Upper lobe of right lung (tissue), 1 donor: Measurements from ENCODE around the gene DPP10. TPM values are rescaled to one million over a fixed set of nuclear protein-coding genes. Genes with fewer than 3 reads are reported as not detected.

ENCODE experiments used
- ATAC-seq: fragments of 200-7000 bp; cut with Tn5 transposase; one replicate; pipeline ENCODE4 v1.9.1; 2020; ENCODE audit warnings: mild to moderate bottlenecking, moderate library complexity
- DNase-seq: peaks from one replicate; pipeline ENCODE4 v3.0.0-alpha.2; 2020
- H3K27ac ChIP-seq: fragments of 200-600 bp; one replicate; pipeline ENCODE4 v1.8.0; 2022
- H3K27me3 ChIP-seq: fragments of 200-600 bp; one replicate; pipeline ENCODE4 v1.8.0; 2022; ENCODE audit warnings: mild to moderate bottlenecking
- H3K36me3 ChIP-seq: fragments of 200-600 bp; one replicate; pipeline ENCODE4 v1.8.0; 2022
- H3K4me1 ChIP-seq: fragments of 200-600 bp; one replicate; pipeline ENCODE4 v1.8.0; 2022
- H3K4me3 ChIP-seq: fragments of 200-600 bp; one replicate; pipeline ENCODE4 v1.8.0; 2022; ENCODE audit warnings: mild to moderate bottlenecking
- H3K9me3 ChIP-seq: fragments of 200-600 bp; one replicate; pipeline ENCODE4 v1.8.0; 2022
- intact Hi-C: fragments of 100-400 bp; cut with DNase I; formaldehyde crosslinking; loops from one replicate; pipeline ENCODE4 v1.11.0; 2022
- total RNA-seq: library from RNA; stranded (reverse); fragmentation: NEBNext Ultra II Directional; extraction: Animal tissue kit (Norgen Biotek cat#: 25700); gene quantifications from one replicate; pipeline ENCODE4 v1.2.1, GENCODE V29; 2021
- TF ChIP-seq, protein P1 (sequence below): fragments of 200-600 bp; IDR thresholded peaks from one replicate; pipeline ENCODE4 v1.8.0; 2022; ENCODE audit warnings: antibody characterized with exemption
- donor health status: DM: no; HTN: yes; CAD: no; lungs with severe emphysema.

Gene DPP10
- total RNA-seq, 1 donor from 2014 or later = 1.0 TPM

DNA sequence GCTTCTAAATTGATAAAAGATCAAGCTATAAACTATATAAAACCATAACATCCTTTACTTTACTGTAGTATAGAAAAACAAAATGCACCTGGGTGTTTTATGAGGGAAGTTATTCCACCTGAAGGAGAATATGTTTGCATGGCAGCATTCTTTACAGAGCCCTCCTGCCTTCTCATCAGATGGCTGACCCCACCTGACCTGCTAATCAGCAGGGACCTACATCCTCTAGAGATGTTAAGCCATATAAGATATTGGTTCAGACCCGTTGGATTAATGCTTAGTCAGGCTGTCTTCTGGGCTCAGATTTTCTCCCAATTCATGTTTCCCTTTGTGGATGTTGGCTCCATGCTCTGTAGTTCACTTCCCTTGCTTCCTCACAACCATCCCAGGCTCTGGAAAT lies 414.8 kb downstream of the DPP10 start:
- ATAC-seq (no peak), DNase-seq (no peak)
- Histone ChIP-seq H3K4me3 (no peak overlapping the region), H3K36me3 (no peaks in the 10 kb centered on the region), H3K4me1 (no peaks in the 10 kb centered on the region), H3K27ac (no peak overlapping the region), H3K27me3 (no peaks in the 10 kb centered on the region), H3K9me3 (no peaks in the 10 kb centered on the region)
- intact Hi-C loops = no loop called here
- TF ChIP-seq, protein P1, sequence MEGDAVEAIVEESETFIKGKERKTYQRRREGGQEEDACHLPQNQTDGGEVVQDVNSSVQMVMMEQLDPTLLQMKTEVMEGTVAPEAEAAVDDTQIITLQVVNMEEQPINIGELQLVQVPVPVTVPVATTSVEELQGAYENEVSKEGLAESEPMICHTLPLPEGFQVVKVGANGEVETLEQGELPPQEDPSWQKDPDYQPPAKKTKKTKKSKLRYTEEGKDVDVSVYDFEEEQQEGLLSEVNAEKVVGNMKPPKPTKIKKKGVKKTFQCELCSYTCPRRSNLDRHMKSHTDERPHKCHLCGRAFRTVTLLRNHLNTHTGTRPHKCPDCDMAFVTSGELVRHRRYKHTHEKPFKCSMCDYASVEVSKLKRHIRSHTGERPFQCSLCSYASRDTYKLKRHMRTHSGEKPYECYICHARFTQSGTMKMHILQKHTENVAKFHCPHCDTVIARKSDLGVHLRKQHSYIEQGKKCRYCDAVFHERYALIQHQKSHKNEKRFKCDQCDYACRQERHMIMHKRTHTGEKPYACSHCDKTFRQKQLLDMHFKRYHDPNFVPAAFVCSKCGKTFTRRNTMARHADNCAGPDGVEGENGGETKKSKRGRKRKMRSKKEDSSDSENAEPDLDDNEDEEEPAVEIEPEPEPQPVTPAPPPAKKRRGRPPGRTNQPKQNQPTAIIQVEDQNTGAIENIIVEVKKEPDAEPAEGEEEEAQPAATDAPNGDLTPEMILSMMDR = no peak

DNA sequence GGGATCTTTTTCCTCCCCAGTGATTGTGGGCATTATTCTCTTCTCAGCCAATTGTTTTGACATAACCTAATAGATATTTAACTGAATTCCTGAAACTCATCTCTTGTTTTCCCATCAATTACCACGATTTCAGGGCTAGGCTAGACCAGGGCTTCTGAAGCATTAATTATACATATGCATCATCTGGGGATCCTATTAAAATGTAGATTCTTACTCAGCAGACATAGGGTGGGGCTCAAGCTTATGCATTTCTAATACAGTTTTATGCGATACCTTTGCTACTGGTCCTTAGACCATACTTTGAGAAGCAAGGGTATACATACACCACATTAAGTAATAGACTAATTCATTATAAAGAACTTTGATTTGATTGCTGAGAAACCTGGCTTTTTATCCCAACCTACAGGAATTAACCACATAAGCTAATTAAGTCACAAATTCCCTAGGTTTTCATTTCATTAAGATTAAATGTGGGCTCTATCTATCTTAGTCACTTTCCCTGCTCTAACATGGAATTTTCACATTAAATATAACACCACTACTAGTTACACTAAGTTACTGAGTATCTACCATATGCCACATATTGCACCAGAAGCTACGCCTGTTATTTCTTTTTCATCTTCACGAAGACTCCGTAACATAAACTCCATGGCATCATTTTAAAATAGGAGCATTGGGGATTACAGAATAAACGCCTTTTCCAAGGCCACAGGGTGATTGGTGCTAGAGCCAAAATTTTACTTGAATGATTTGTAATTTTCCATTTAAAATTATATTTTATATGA lies 417.5 kb downstream of the DPP10 start:
- ATAC-seq (no peak), DNase-seq (no peak)
- Histone ChIP-seq H3K4me3 (no peak overlapping the region), H3K27ac (no peak overlapping the region), H3K36me3 (no peaks in the 10 kb centered on the region), H3K27me3 (no peaks in the 10 kb centered on the region), H3K4me1 (no peaks in the 10 kb centered on the region), H3K9me3 (no peaks in the 10 kb centered on the region)
- TF ChIP-seq, protein P1 = no peak
- intact Hi-C loops = no loop called here

DNA sequence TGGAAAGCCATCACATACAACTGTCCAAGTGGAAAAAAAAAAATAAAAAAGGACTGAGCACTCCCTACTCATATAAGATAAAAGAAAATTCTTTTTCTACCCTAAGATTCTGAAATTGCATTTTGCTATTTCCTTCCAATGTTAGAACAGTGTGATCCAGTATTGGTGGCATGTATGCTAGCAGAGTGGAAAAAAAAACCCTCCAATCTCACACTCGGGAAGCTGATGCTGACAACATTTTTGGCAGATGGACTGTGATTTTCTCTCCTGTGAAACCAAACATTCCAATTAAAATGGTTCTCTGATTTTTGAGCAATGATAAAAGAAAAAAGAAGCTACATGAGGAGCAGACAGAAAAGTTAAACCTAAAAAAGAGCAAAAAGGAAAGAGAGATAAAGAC lies 419.8 kb downstream of the DPP10 start:
- Histone ChIP-seq H3K27ac (no peak overlapping the region), H3K27me3 (no peaks in the 10 kb centered on the region), H3K9me3 (no peaks in the 10 kb centered on the region), H3K4me3 (no peak overlapping the region), H3K4me1 (no peaks in the 10 kb centered on the region), H3K36me3 (no peaks in the 10 kb centered on the region)
- intact Hi-C loops = no loop called here
- TF ChIP-seq, protein P1 = no peak
- ATAC-seq = no peak
- DNase-seq = no peak

DNA sequence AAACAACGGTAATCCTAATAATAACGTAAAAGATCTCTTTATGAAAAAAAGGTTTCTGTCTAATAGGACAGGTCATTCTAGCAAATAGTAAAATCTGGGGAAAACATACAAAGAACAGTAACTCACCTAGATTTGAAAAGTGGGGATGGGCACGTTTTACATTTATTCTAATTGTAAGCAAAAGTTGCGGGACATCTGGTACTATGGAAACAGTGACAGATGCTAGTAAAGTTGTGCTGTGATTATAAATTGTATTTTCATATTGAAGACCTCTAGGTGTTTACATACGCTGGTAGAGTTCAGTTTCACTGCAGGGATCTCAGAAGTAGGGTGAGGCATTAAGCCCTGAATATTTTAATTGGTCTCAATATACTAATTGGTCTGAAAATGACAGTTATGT lies 422.5 kb downstream of the DPP10 start:
- Histone ChIP-seq H3K4me1 (no peaks in the 10 kb centered on the region), H3K9me3 (no peaks in the 10 kb centered on the region), H3K4me3 (no peak overlapping the region), H3K36me3 (no peaks in the 10 kb centered on the region), H3K27ac (no peak overlapping the region), H3K27me3 (no peaks in the 10 kb centered on the region)
- TF ChIP-seq, protein P1 = no peak
- DNase-seq (no peak), ATAC-seq (no peak)
- intact Hi-C loops = no loop called here

DNA sequence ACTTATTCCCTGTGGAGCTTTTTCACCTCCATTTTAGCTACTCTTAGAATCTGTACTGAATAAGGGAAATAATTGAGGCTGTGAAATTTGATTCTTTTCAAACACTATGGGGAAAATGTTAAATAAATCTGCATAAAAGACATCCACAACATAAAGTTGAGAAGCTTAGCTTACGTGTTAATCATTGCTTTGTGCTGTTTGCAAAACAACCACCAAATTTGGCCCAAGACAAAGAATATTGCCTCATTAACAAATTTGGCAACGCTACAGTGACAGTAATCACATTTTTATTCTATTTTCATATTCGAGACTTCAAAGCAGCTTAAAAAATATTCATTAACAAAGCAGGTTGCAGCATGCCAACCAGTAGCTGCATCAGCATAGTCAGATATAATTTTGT lies 437.6 kb downstream of the DPP10 start:
- DNase-seq = no peak
- no peak for ATAC-seq
- no peaks in the 10 kb centered on the region for H3K4me1 ChIP-seq
- TF ChIP-seq, protein P1 = no peak
- H3K36me3 ChIP-seq = no peaks in the 10 kb centered on the region
- H3K4me3 ChIP-seq = no peak overlapping the region
- no peak overlapping the region for H3K27ac ChIP-seq
- H3K27me3 ChIP-seq = no peaks in the 10 kb centered on the region
- H3K9me3 ChIP-seq = no peaks in the 10 kb centered on the region
- intact Hi-C loops = no loop called here
